PC-9 (cell line): ENCODE results near the gene TNFSF9.

ENCODE experiments used
- CTCF ChIP-seq: fragments of 200-600 bp; sonication (generic); conservative IDR thresholded peaks from 2 replicates; pipeline ENCODE4 v1.6.1; 2017; ENCODE audit warnings: mixed run types, antibody characterized with exemption, mild to moderate bottlenecking, moderate library complexity
- EZH2 ChIP-seq: fragments of 200-600 bp; sonication (generic); IDR thresholded peaks from 2 replicates; pipeline ENCODE4 v1.8.0; 2017; ENCODE audit warnings: antibody characterized with exemption, low read depth

- TF ChIP-seq CTCF, result no peak
- TF ChIP-seq EZH2, result no peak
Observed at GRCh38 chr19:6579450-6580178, 48.8 kb downstream of the TNFSF9 start.
